SK-N-SH (cell line): Measurements from ENCODE around the gene NF2. TPM values are rescaled to one million over a fixed set of nuclear protein-coding genes. Genes with fewer than 3 reads are reported as not detected.

Source experiments
- CTCF ChIA-PET: fragments of 300-600, 350-600 bp; formaldehyde crosslinking; extraction: SDS; loops from one replicate; lab custom pipeline; 2021; lab: Yijun Ruan, JAX
- POLR2A ChIA-PET: fragments of 350-600 bp; sonication (Branson Sonifier 250); formaldehyde crosslinking; extraction: SDS; loops from one replicate; lab custom pipeline; 2020; ENCODE audit warnings: antibody characterized with exemption, inconsistent platforms; lab: Yijun Ruan, JAX
- DNase-seq: peaks from one replicate; pipeline ENCODE4 v3.0.0; 2012
- H2AFZ ChIP-seq: fragments of 200-600 bp; sonication (generic); 2 replicates; pipeline ENCODE4 v1.8.1; 2016; ENCODE audit warnings: antibody characterized with exemption, mild to moderate bottlenecking, low read depth
- H3F3A ChIP-seq: fragments of 200-600 bp; sonication (generic); replicated peaks from 2 replicates; pipeline ENCODE3; 2016; ENCODE audit warnings: antibody characterized with exemption, mild to moderate bottlenecking; ENCODE audit not compliant: insufficient read depth
- H3K27ac ChIP-seq, 2 experiments: fragments of 200-500 bp in 1 of 2; fragments of 200-600 bp in 1 of 2; sonication (Bioruptor generic) in 1 of 2; sonication (generic), shearing (Covaris generic) in 1 of 2; 2 replicates each; pipeline versions ENCODE4 v1.5.1 to v1.6.1; 2014 to 2016; ENCODE audit warnings: low read depth in 2 of 2, inconsistent platforms in 1 of 2, low read length in 1 of 2, mild to moderate bottlenecking in 1 of 2, mixed read lengths in 1 of 2
- H3K27me3 ChIP-seq: fragments of 200-600 bp; sonication (generic), shearing (Covaris generic); 2 replicates; pipeline ENCODE4 v1.6.1; 2016; ENCODE audit warnings: mixed run types; ENCODE audit not compliant: insufficient read depth
- H3K36me3 ChIP-seq, 2 experiments: fragments of 200-500 bp in 1 of 2; fragments of 200-600 bp in 1 of 2; sonication (Bioruptor generic) in 1 of 2; sonication (generic) in 1 of 2; replicated peaks in 1 of 2; 2 replicates each; pipeline versions ENCODE3 to v1.5.1; 2014 to 2016; ENCODE audit warnings: low read length in 1 of 2, mild to moderate bottlenecking in 1 of 2; ENCODE audit not compliant: insufficient read depth in 2 of 2, control insufficient read depth in 1 of 2
- H3K4me1 ChIP-seq, 2 experiments: fragments of 200-500 bp in 1 of 2; fragments of 200-600 bp in 1 of 2; sonication (Bioruptor generic) in 1 of 2; sonication (generic), shearing (Covaris generic) in 1 of 2; 2 replicates each; pipeline versions ENCODE4 v1.5.1 to v1.6.1; 2014 to 2016; ENCODE audit warnings: low read depth in 1 of 2, low read length in 1 of 2, mixed run types in 1 of 2; ENCODE audit not compliant: insufficient read depth in 2 of 2, control insufficient read depth in 1 of 2
- H3K4me2 ChIP-seq: fragments of 200-600 bp; sonication (generic), shearing (Covaris generic); 2 replicates; pipeline ENCODE4 v1.6.1; 2017; ENCODE audit warnings: mixed run types
- H3K4me3 ChIP-seq, 2 experiments: fragments of 200-500 bp in 1 of 2; fragments of 200-600 bp in 1 of 2; sonication (Bioruptor generic) in 1 of 2; sonication (generic), shearing (Covaris generic) in 1 of 2; 2 replicates each; pipeline versions ENCODE4 v1.5.1 to v1.8.1; 2014 to 2016; ENCODE audit warnings: low read depth in 2 of 2, inconsistent platforms in 1 of 2, low read length in 1 of 2, mild to moderate bottlenecking in 1 of 2, mixed read lengths in 1 of 2, moderate library complexity in 1 of 2
- H3K79me2 ChIP-seq: fragments of 200-600 bp; sonication (generic); 2 replicates; pipeline ENCODE4 v1.8.1; 2017; ENCODE audit warnings: mild to moderate bottlenecking; ENCODE audit not compliant: insufficient read depth
- H3K9ac ChIP-seq: fragments of 200-600 bp; sonication (generic); 2 replicates; pipeline ENCODE4 v1.6.1; 2017; ENCODE audit warnings: mixed run types
- H3K9me2 ChIP-seq: fragments of 200-600 bp; sonication (generic); 2 replicates; pipeline ENCODE4 v1.6.1; 2017; ENCODE audit warnings: mixed run types
- H3K9me3 ChIP-seq: fragments of 200-600 bp; sonication (generic); 2 replicates; pipeline ENCODE4 v1.6.1; 2017; ENCODE audit warnings: mixed run types, mild to moderate bottlenecking, moderate library complexity
- H4K20me1 ChIP-seq: fragments of 200-600 bp; sonication (generic); 2 replicates; pipeline ENCODE4 v1.6.1; 2017; ENCODE audit warnings: mild to moderate bottlenecking, mixed run types; ENCODE audit not compliant: insufficient read depth
- CHD2 ChIP-seq: fragments of 150-350 bp; IDR thresholded peaks from 2 replicates; pipeline ENCODE4 v1.6.1; 2018; ENCODE audit warnings: low read length; ENCODE audit not compliant: partially characterized antibody
- CTCF ChIP-seq: fragments of 200-600 bp; sonication (generic); IDR thresholded peaks from 2 replicates; pipeline ENCODE4 v1.6.1; 2017; ENCODE audit warnings: antibody characterized with exemption, mild to moderate bottlenecking, moderate library complexity
- FOSL2 ChIP-seq: IDR thresholded peaks from 2 replicates; pipeline ENCODE4 v1.4.0; 2012; ENCODE audit warnings: low read depth, mild to moderate bottlenecking, moderate library complexity, borderline replicate concordance
- FOXM1 ChIP-seq: IDR thresholded peaks from 2 replicates; pipeline ENCODE4 v1.4.0; 2012; ENCODE audit warnings: low read depth, mild to moderate bottlenecking
- IRF3 ChIP-seq: fragments of 150-350 bp; IDR thresholded peaks from 2 replicates; pipeline ENCODE4 v1.6.1; 2016; ENCODE audit warnings: mild to moderate bottlenecking, low read depth, low read length
- JUND ChIP-seq: IDR thresholded peaks from 2 replicates; pipeline ENCODE4 v1.4.0; 2012
- MXI1 ChIP-seq: IDR thresholded peaks from 2 replicates; pipeline ENCODE4 v1.6.1; 2012; ENCODE audit warnings: mild to moderate bottlenecking, low read depth, low read length, improper control_type of control experiment
- NRF1 ChIP-seq: IDR thresholded peaks from 2 replicates; pipeline ENCODE4 v1.6.1; 2012; ENCODE audit warnings: low read depth, mild to moderate bottlenecking, low read length
- RFX5 ChIP-seq: IDR thresholded peaks from 2 replicates; pipeline ENCODE4 v1.6.1; 2012; ENCODE audit warnings: mild to moderate bottlenecking, improper control_type of control experiment, low read length
- WGBS: methylation state at CpG from one replicate; pipeline ENCODE4 v1.1.6; 2017; ENCODE audit warnings: low lambda C conversion rate; 5-methylcytosine and 5-hydroxymethylcytosine counted together
- polyA plus RNA-seq, 3 experiments: library from polyadenylated mRNA; depleted of rRNA; stranded (reverse); fragments of >200 nt; gene quantifications; 2 replicates each; pipeline ENCODE4 v1.2.3, GENCODE V29; 2012

Gene NF2
- polyA plus RNA-seq, 1 of the 3 experiments (the other 2 are of a cell fraction): 44.1 TPM

- Histone ChIP-seq H3K36me3 (no peaks in the 10 kb centered on the region), H3K4me3 (peak overlapping the region; percentile 65 to 95), H3K9ac (peak overlapping the region; percentile 78), H3K9me2 (no peaks in the 10 kb centered on the region), H3K4me1 (peaks cover 0 to 7% of the 10 kb centered on the region in 2 experiments; a peak in 1 of 4 replicates), H4K20me1 (no peaks in the 10 kb centered on the region)
- CTCF ChIA-PET: interaction anchor here (1.0 to 1.6 kb wide), 4 partner anchors 10 to 508 kb away, joined by 3 to 7 read pairs (median 4); partner anchors contain the start of gene THOC5
- 10% methylated on average over 8 of the region's 8 CpGs for WGBS
- TF ChIP-seq CHD2: no peak
- TF ChIP-seq JUND: no peak
- TF ChIP-seq FOXM1: no peak
- TF ChIP-seq IRF3: no peak
- no peak for TF ChIP-seq CTCF
- TF ChIP-seq, all 33 proteins: peak for 0
- peak; percentile 62 for DNase-seq
- Histone ChIP-seq H3K4me2 (peak overlapping the region; percentile 94), H3K27me3 (no peaks in the 10 kb centered on the region), H2AFZ (peak overlapping the region; percentile 90), H3K9me3 (no peaks in the 10 kb centered on the region), H3K27ac (peak overlapping the region; percentile 28 to 79; a peak in 3 of 4 replicates), H3K79me2 (peaks cover 9% of the 10 kb centered on the region; the same call in 1 of the 2 replicates), H3F3A (no peaks in the 10 kb centered on the region)
- POLR2A ChIA-PET: interaction anchor here (1.0 to 2.4 kb wide), 2 partner anchors 14 to 26 kb away, joined by 3 to 16 read pairs; partner anchors contain the start of gene THOC5
Measured at GRCh38 chr22:29580200-29580810, 23.1 kb upstream of the NF2 start.

GRCh38 chr22:29581799-29582198 lies 21.6 kb upstream of the NF2 start:
- TF ChIP-seq NRF1 (no peak), MXI1 (no peak), RFX5 (no peak), FOSL2 (no peak)
- no peaks in the 10 kb centered on the region for H3K27me3 ChIP-seq
- H3K9me3 ChIP-seq: no peaks in the 10 kb centered on the region
- H3K9ac ChIP-seq: no peak overlapping the region
- H3K9me2 ChIP-seq: no peaks in the 10 kb centered on the region
- POLR2A ChIA-PET: interaction anchor here (2.4 kb wide), 1 partner anchor 28 kb away, joined by 16 read pairs; the partner anchor contains the start of gene THOC5
- peaks cover 0 to 7% of the 10 kb centered on the region in 2 experiments; a peak in 1 of 4 replicates for H3K4me1 ChIP-seq
- no peak overlapping the region for H3K27ac ChIP-seq
- H2AFZ ChIP-seq: no peak overlapping the region
- H3F3A ChIP-seq: no peaks in the 10 kb centered on the region
- no peak for DNase-seq
- peak overlapping the region in 1 of 2 experiments; percentile 95; a peak in 2 of 4 replicates for H3K4me3 ChIP-seq
- H3K4me2 ChIP-seq: peak overlapping the region; percentile 94
- WGBS: 80% methylated on average over 12 of the region's 12 CpGs
- no peaks in the 10 kb centered on the region for H3K36me3 ChIP-seq
- peaks cover 9% of the 10 kb centered on the region; the same call in 1 of the 2 replicates for H3K79me2 ChIP-seq
- CTCF ChIA-PET: no interaction called here
- no peaks in the 10 kb centered on the region for H4K20me1 ChIP-seq
